ENCODE measurements around the gene PRR19. TPM values are rescaled to one million over a fixed set of nuclear protein-coding genes. Genes with fewer than 3 reads are reported as not detected.

The PRR19 gene
- total RNA-seq, 2 donors from 2014 or later = 0.29 to 0.86 TPM

GRCh38 chr19:42290136-42290522 is 11.8 kb upstream of the PRR19 start:
- DNase-seq (no peak), ATAC-seq (replicated peaks in 1 of 2) (no peak)
- H3K4me3 Mint-ChIP-seq = no peak overlapping the region
- H3K4me1 Mint-ChIP-seq (ENCODE audit: low read depth) = peaks cover 19% of the 10 kb centered on the region
- no peaks in the 10 kb centered on the region for H3K27me3 Mint-ChIP-seq (ENCODE audit: low read depth)
- peaks cover 5 to 8% of the 10 kb centered on the region in 2 donors for H3K36me3 Mint-ChIP-seq (ENCODE audit: insufficient read depth in 2 of 2)
- no peaks in the 10 kb centered on the region for H3K9me3 Mint-ChIP-seq
- no peak overlapping the region for H3K27ac Mint-ChIP-seq

GRCh38 chr19:42290523-42291434 is 11.2 kb upstream of the PRR19 start:
- H3K4me1 Mint-ChIP-seq (ENCODE audit: low read depth) = peaks cover 12% of the 10 kb centered on the region
- peak; percentile 57 to 78 for ATAC-seq (replicated peaks in 1 of 2)
- no peak overlapping the region for H3K4me3 Mint-ChIP-seq
- H3K36me3 Mint-ChIP-seq (ENCODE audit: insufficient read depth in 2 of 2) = peaks cover 5 to 8% of the 10 kb centered on the region in 2 donors
- DNase-seq = peak; percentile 66 to 75
- no peaks in the 10 kb centered on the region for H3K9me3 Mint-ChIP-seq
- no peak overlapping the region for H3K27ac Mint-ChIP-seq
- no peaks in the 10 kb centered on the region for H3K27me3 Mint-ChIP-seq (ENCODE audit: low read depth)

- H3K27ac Mint-ChIP-seq = no peak overlapping the region
- no peaks in the 10 kb centered on the region for H3K9me3 Mint-ChIP-seq
- DNase-seq = no peak
- ATAC-seq (replicated peaks in 1 of 2) = no peak
- peaks cover 7% of the 10 kb centered on the region for H3K4me1 Mint-ChIP-seq (ENCODE audit: low read depth)
- H3K27me3 Mint-ChIP-seq (ENCODE audit: low read depth) = no peaks in the 10 kb centered on the region
- no peak overlapping the region for H3K4me3 Mint-ChIP-seq
- peaks cover 5 to 8% of the 10 kb centered on the region in 2 donors for H3K36me3 Mint-ChIP-seq (ENCODE audit: insufficient read depth in 2 of 2)
These were observed 10.5 kb upstream of the PRR19 start for GRCh38 chr19:42291435-42291810.

- H3K9me3 Mint-ChIP-seq = no peaks in the 10 kb centered on the region
- peaks cover 11% of the 10 kb centered on the region for H3K4me1 Mint-ChIP-seq (ENCODE audit: low read depth)
- DNase-seq = no peak
- no peak overlapping the region for H3K4me3 Mint-ChIP-seq
- peaks cover 5 to 11% of the 10 kb centered on the region in 2 donors for H3K36me3 Mint-ChIP-seq (ENCODE audit: insufficient read depth in 2 of 2)
- H3K27ac Mint-ChIP-seq = no peak overlapping the region
- no peak for ATAC-seq (replicated peaks in 1 of 2)
- H3K27me3 Mint-ChIP-seq (ENCODE audit: low read depth) = no peaks in the 10 kb centered on the region
These were observed 9.6 kb upstream of the PRR19 start for GRCh38 chr19:42292042-42292960.

GRCh38 chr19:42292963-42293362 is 9.0 kb upstream of the PRR19 start:
- Mint-ChIP-seq H3K27me3 (ENCODE audit: low read depth) (no peaks in the 10 kb centered on the region), H3K27ac (no peak overlapping the region), H3K4me3 (no peak overlapping the region), H3K9me3 (no peaks in the 10 kb centered on the region), H3K36me3 (ENCODE audit: insufficient read depth in 2 of 2) (peaks cover 5 to 11% of the 10 kb centered on the region in 2 donors), H3K4me1 (ENCODE audit: low read depth) (peaks cover 11% of the 10 kb centered on the region)
- DNase-seq = no peak
- no peak for ATAC-seq (replicated peaks in 1 of 2)

GRCh38 chr19:42293540-42293939 is 8.4 kb upstream of the PRR19 start:
- Mint-ChIP-seq H3K4me1 (ENCODE audit: low read depth) (peaks cover 11% of the 10 kb centered on the region), H3K4me3 (no peak overlapping the region), H3K27me3 (ENCODE audit: low read depth) (no peaks in the 10 kb centered on the region), H3K9me3 (no peaks in the 10 kb centered on the region), H3K27ac (no peak overlapping the region), H3K36me3 (ENCODE audit: insufficient read depth in 2 of 2) (peaks cover 5 to 11% of the 10 kb centered on the region in 2 donors)
- DNase-seq (no peak), ATAC-seq (replicated peaks in 1 of 2) (no peak)

GRCh38 chr19:42293948-42294347 is 8.0 kb upstream of the PRR19 start:
- Mint-ChIP-seq H3K4me1 (ENCODE audit: low read depth) (peaks cover 11% of the 10 kb centered on the region), H3K36me3 (ENCODE audit: insufficient read depth in 2 of 2) (peaks cover 5 to 11% of the 10 kb centered on the region in 2 donors), H3K27ac (no peak overlapping the region), H3K27me3 (ENCODE audit: low read depth) (no peaks in the 10 kb centered on the region), H3K4me3 (no peak overlapping the region), H3K9me3 (no peaks in the 10 kb centered on the region)
- DNase-seq = no peak
- no peak for ATAC-seq (replicated peaks in 1 of 2)

GRCh38 chr19:42294471-42295137 is 7.3 kb upstream of the PRR19 start:
- H3K27ac Mint-ChIP-seq = no peak overlapping the region
- H3K4me1 Mint-ChIP-seq (ENCODE audit: low read depth) = peaks cover 11% of the 10 kb centered on the region
- no peak for DNase-seq
- H3K27me3 Mint-ChIP-seq (ENCODE audit: low read depth) = no peaks in the 10 kb centered on the region
- no peak for ATAC-seq (replicated peaks in 1 of 2)
- no peak overlapping the region for H3K4me3 Mint-ChIP-seq
- peaks cover 5 to 11% of the 10 kb centered on the region in 2 donors for H3K36me3 Mint-ChIP-seq (ENCODE audit: insufficient read depth in 2 of 2)
- H3K9me3 Mint-ChIP-seq = no peaks in the 10 kb centered on the region

- H3K4me1 Mint-ChIP-seq (ENCODE audit: low read depth) = peaks cover 11% of the 10 kb centered on the region
- H3K36me3 Mint-ChIP-seq (ENCODE audit: insufficient read depth in 2 of 2) = peaks cover 5 to 8% of the 10 kb centered on the region in 2 donors
- no peak for DNase-seq
- ATAC-seq (replicated peaks in 1 of 2) = no peak
- no peak overlapping the region for H3K27ac Mint-ChIP-seq
- no peaks in the 10 kb centered on the region for H3K9me3 Mint-ChIP-seq
- no peaks in the 10 kb centered on the region for H3K27me3 Mint-ChIP-seq (ENCODE audit: low read depth)
- no peak overlapping the region for H3K4me3 Mint-ChIP-seq
These were observed 6.6 kb upstream of the PRR19 start for GRCh38 chr19:42295342-42295741.

GRCh38 chr19:42295831-42296525 is 6.0 kb upstream of the PRR19 start:
- Mint-ChIP-seq H3K4me3 (no peak overlapping the region), H3K27me3 (ENCODE audit: low read depth) (no peaks in the 10 kb centered on the region), H3K36me3 (ENCODE audit: insufficient read depth in 2 of 2) (peaks cover 5 to 8% of the 10 kb centered on the region in 2 donors), H3K9me3 (no peaks in the 10 kb centered on the region), H3K4me1 (ENCODE audit: low read depth) (peaks cover 13% of the 10 kb centered on the region), H3K27ac (no peak overlapping the region)
- peak; percentile 74 to 81 for ATAC-seq (replicated peaks in 1 of 2)
- peak; percentile 89 to 92 for DNase-seq

- DNase-seq = no peak
- ATAC-seq (replicated peaks in 1 of 2) = no peak
- Mint-ChIP-seq H3K27ac (no peak overlapping the region), H3K27me3 (ENCODE audit: low read depth) (no peaks in the 10 kb centered on the region), H3K9me3 (no peaks in the 10 kb centered on the region), H3K36me3 (ENCODE audit: insufficient read depth in 2 of 2) (peaks cover 2 to 6% of the 10 kb centered on the region in 2 donors), H3K4me3 (no peak overlapping the region), H3K4me1 (ENCODE audit: low read depth) (peaks cover 15% of the 10 kb centered on the region)
These were observed 4.9 kb upstream of the PRR19 start for GRCh38 chr19:42297039-42297438.

- H3K4me1 Mint-ChIP-seq (ENCODE audit: low read depth) = peaks cover 24% of the 10 kb centered on the region
- DNase-seq (no peak), ATAC-seq (replicated peaks in 1 of 2) (peak; percentile 1 to 2)
- no peaks in the 10 kb centered on the region for H3K27me3 Mint-ChIP-seq (ENCODE audit: low read depth)
- H3K9me3 Mint-ChIP-seq = no peaks in the 10 kb centered on the region
- peak overlapping the region; percentile 92 to 96 for H3K4me3 Mint-ChIP-seq
- peak overlapping the region; percentile 10 for H3K27ac Mint-ChIP-seq
- H3K36me3 Mint-ChIP-seq (ENCODE audit: insufficient read depth in 2 of 2) = no peaks in the 10 kb centered on the region
These were observed 1.2 kb downstream of the PRR19 start for GRCh38 chr19:42303101-42303464.

All from activated T-cell treated with anti-CD3 and anti-CD28 coated beads, Interleukin-2, amount 50 U/mL, for 72 hours (primary cell).